Activated B cell treated with CpG ODN at 0.5 μM for 24 hours (primary cell): ENCODE measurements around the gene NLRP12. TPM values are rescaled to one million over a fixed set of nuclear protein-coding genes. Genes with fewer than 3 reads are reported as not detected.

Source experiments
- ATAC-seq: fragments of 200-7000 bp; cut with Tn5 transposase; one replicate; pipeline ENCODE4 v1.10.0; 2021; ENCODE audit warnings: low read depth, mild to moderate bottlenecking, moderate library complexity
- CTCF ChIA-PET: fragments of 350-600 bp; sonication (Branson Sonifier 250); formaldehyde crosslinking; loops from one replicate; lab custom pipeline; 2021; ENCODE audit warnings: antibody characterized with exemption; lab: Charles Lee
- POLR2A ChIA-PET: fragments of 350-600 bp; sonication (Branson Sonifier 250); formaldehyde crosslinking; loops from one replicate; lab custom pipeline; 2021; ENCODE audit warnings: antibody characterized with exemption; lab: Charles Lee
- DNase-seq: peaks from one replicate; pipeline ENCODE4 v3.0.0; 2022
- H3K27ac Mint-ChIP-seq: one replicate; pipeline ENCODE4 v1.8.0; 2020; ENCODE audit warnings: mixed read lengths
- H3K27me3 Mint-ChIP-seq: one replicate; pipeline ENCODE4 v1.8.0; 2021; ENCODE audit warnings: mixed read lengths
- H3K36me3 Mint-ChIP-seq: one replicate; pipeline ENCODE4 v1.8.0; 2021; ENCODE audit warnings: low read depth, mixed read lengths
- H3K4me1 Mint-ChIP-seq: one replicate; pipeline ENCODE4 v1.8.0; 2021; ENCODE audit warnings: mixed read lengths
- H3K4me3 Mint-ChIP-seq: one replicate; pipeline ENCODE4 v1.8.0; 2020; ENCODE audit warnings: mild to moderate bottlenecking, mixed read lengths
- H3K9me3 Mint-ChIP-seq: one replicate; pipeline ENCODE4 v1.8.0; 2020; ENCODE audit warnings: mixed read lengths
- CTCF ChIP-seq: fragments of 200-600 bp; IDR thresholded peaks from one replicate; pipeline ENCODE4 v1.8.0; 2022; ENCODE audit warnings: antibody characterized with exemption, mild to moderate bottlenecking
- intact Hi-C: fragments of 100-400 bp; cut with micrococcal nuclease; formaldehyde crosslinking; loops from one replicate; pipeline ENCODE4 v1.15.1; 2024
- total RNA-seq: library from RNA; stranded (reverse); gene quantifications from 2 replicates; pipeline ENCODE4 v1.2.3, GENCODE V29; 2022

The NLRP12 gene
- total RNA-seq, 1 donor from 2014 or later, result not detected

DNA sequence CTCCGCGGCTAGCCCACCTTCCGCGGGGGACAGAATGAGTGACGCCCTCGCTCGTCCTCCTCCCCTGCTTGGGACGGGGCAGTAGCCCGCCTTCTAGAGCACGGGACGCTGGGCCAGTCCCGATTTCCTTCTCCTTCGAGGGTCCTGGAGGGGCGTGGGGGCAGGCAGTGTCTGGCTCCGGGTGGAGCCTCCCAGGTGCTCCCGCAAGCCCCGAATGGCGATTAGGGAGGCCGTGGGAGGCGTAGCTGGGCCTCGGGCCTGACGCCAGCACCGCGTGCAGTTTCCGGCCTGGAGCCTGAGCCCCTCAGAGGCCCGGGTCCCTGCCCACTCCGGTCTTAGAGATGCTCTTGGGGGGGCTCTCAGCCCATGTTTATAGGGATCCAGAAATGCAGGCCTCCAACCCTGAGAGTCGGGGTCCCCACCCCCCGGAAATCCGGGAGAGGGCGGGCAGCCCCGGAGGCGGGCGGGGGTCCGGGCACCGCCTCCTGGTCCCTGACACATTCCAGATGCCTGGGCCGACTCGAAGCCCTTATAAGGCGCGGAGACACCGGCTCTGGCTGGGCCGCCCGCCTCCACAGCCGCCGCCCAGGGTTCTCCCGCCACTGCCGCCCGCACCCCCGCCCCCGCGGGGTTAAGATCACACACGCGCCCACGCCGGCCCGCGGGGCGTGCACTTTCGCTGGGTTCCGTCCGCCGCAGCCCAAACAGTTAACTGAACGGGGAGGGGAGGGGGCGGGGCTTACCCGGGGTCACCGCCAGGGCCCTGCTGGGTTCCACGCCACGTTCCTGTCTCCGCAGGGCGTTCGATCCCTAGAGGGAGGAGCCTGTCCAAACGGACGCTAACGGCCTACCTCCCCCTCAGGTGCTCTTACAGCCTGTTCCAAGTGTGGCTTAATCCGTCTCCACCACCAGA is 45.0 kb upstream of the NLRP12 start:
- CTCF ChIA-PET, result no interaction called here
- TF ChIP-seq CTCF, result no peak
- ATAC-seq, result peak; percentile 32
- Mint-ChIP-seq H3K9me3 (no peaks in the 10 kb centered on the region), H3K27ac (peak overlapping the region; percentile 85), H3K36me3 (peaks cover 15% of the 10 kb centered on the region), H3K27me3 (no peaks in the 10 kb centered on the region), H3K4me1 (peaks cover 58% of the 10 kb centered on the region), H3K4me3 (peak overlapping the region; percentile 91)
- DNase-seq, result peak; percentile 76
- POLR2A ChIA-PET, result interaction anchor here (1.6 to 2.3 kb wide), 2 partner anchors 10 to 268 kb away, joined by 4 to 10 read pairs; partner anchors contain the start of gene CNOT3
- intact Hi-C loops, result loop anchor here (1.0 to 5.0 kb wide), 5 partner anchors 233 to 1783 kb away; partner anchors contain the start of genes LENG8, NDUFA3, OSCAR and PRPF31

GRCh38 chr19:53868091-53868891 is 44.2 kb upstream of the NLRP12 start:
- intact Hi-C loops, result loop anchor here (5.0 kb wide), 4 partner anchors 234 to 1784 kb away; partner anchors contain the start of genes LENG8, NDUFA3, OSCAR and PRPF31
- no peak for TF ChIP-seq CTCF
- DNase-seq (peak; percentile 50), ATAC-seq (no peak)
- peak overlapping the region; percentile 91 for H3K4me3 Mint-ChIP-seq
- H3K4me1 Mint-ChIP-seq, result peaks cover 49% of the 10 kb centered on the region
- H3K9me3 Mint-ChIP-seq, result no peaks in the 10 kb centered on the region
- peak overlapping the region; percentile 85 for H3K27ac Mint-ChIP-seq
- ChIA-PET POLR2A (interaction anchor here (0.5 to 2.3 kb wide), 8 partner anchors 9 to 1642 kb away, joined by 3 to 10 read pairs (median 4); partner anchors contain the start of genes CNOT3, MBOAT7, PRPF31 and TFPT), CTCF (interaction anchor here (1.0 to 1.2 kb wide), 2 partner anchors 8 to 155 kb away, joined by 3 read pairs; no protein-coding TSS in a partner anchor)
- H3K36me3 Mint-ChIP-seq, result peaks cover 7% of the 10 kb centered on the region
- no peaks in the 10 kb centered on the region for H3K27me3 Mint-ChIP-seq

DNA sequence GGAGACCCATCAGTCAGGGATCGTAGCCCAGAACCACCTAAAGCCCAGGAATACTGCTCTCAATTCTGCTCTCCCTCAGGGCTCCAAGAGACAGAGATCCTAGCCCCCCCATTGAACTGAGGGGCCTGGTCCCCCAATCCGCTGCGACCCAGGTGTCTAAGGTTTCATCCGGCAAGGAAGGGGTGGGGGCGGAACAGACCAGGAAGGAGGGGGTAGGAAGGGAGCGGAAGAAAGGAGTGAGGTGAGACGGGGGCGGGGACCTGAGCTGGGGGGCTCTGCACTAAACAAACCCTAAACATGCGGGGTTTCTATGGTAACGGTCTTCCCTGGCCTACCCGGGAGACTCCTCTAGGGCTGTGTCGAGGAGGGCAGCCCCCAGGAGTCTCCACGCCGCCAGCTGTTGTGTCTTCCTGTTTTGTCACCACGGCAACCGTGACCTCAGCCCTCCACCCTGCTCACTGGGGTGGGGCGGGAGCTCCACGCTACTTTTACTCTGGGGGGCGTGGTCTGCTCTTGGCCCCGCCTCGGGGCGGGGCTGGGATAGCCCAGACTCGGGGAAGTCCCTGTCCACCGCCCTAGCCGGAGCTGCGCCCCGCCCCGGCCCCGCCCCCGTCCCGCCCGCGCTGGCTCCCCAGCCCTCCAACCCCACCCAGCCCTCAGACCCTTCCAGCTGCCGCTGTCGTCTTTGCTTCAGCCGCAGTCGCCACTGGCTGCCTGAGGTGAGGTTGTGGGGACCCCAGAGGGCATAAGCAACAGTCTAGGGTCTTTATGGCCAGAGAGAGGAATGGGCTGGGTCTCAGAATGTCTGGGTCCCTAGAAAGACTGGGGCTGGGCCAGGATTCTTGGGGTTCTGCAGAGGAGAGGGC is 43.3 kb upstream of the NLRP12 start, which contains the start of gene MYADM:
TSS of gene MYADM (plus strand) at position 659 of the 866 bp plus-strand sequence. CDS start 5,647 bp downstream, outside the sequence.
- ATAC-seq, result peak; percentile 65
- ChIA-PET POLR2A (interaction anchor here (0.5 to 2.3 kb wide), 9 partner anchors 10 to 1641 kb away, joined by 3 to 10 read pairs (median 4); partner anchors contain the start of genes CNOT3, MBOAT7, PRPF31 and TFPT), CTCF (interaction anchor here (1.0 to 1.2 kb wide), 2 partner anchors 9 to 156 kb away, joined by 3 read pairs; no protein-coding TSS in a partner anchor)
- H3K27ac Mint-ChIP-seq, result peak within 1 kb of the TSS; percentile 93
- H3K27me3 Mint-ChIP-seq, result no peaks in the 10 kb centered on the region
- intact Hi-C loops, result loop anchor here (1.0 to 5.0 kb wide), 8 partner anchors 12 to 1785 kb away; partner anchors contain the start of genes CNOT3, LENG8, NDUFA3 and OSCAR
- H3K4me1 Mint-ChIP-seq, result peaks cover 44% of the 10 kb centered on the region
- H3K4me3 Mint-ChIP-seq, result peak within 1 kb of the TSS; percentile 91
- TF ChIP-seq CTCF, result no peak
- DNase-seq, result peak; percentile 99
- H3K9me3 Mint-ChIP-seq, result no peaks in the 10 kb centered on the region
- H3K36me3 Mint-ChIP-seq, result peaks cover 2% of the 10 kb centered on the region

DNA sequence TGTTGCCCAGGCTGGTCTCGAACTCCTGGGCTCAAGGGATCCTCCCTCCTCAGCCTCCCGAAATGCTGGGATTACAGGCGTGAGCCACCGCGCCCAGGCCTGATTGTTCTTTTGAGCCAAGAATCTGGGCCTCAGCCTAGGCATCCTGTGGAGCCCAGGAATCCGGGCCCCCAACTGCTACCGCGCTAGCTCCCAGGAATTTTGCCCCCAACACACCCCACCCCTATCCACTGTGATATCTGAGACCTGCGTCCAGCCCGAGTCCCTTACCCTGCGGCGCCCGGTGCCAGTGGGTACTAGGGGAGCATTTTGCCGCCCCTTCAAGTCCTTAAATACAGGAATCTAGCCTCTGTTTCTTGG is 42.7 kb upstream of the NLRP12 start:
- H3K4me1 Mint-ChIP-seq, result peaks cover 44% of the 10 kb centered on the region
- peaks cover 2% of the 10 kb centered on the region for H3K36me3 Mint-ChIP-seq
- peak overlapping the region; percentile 91 for H3K4me3 Mint-ChIP-seq
- no peak for TF ChIP-seq CTCF
- DNase-seq, result no peak
- H3K27ac Mint-ChIP-seq, result peak overlapping the region; percentile 93
- intact Hi-C loops, result loop anchor here (1.0 to 5.0 kb wide), 8 partner anchors 12 to 1785 kb away; partner anchors contain the start of genes CNOT3, LENG8, NDUFA3 and OSCAR
- ChIA-PET CTCF (interaction anchor here (1.0 to 1.2 kb wide), 3 partner anchors 10 to 157 kb away, joined by 3 read pairs; partner anchors contain the start of gene PRKCG), POLR2A (interaction anchor here (1.0 to 2.3 kb wide), 6 partner anchors 10 to 334 kb away, joined by 4 to 10 read pairs (median 5); partner anchors contain the start of genes MBOAT7, PRPF31 and TFPT)
- no peaks in the 10 kb centered on the region for H3K27me3 Mint-ChIP-seq
- ATAC-seq, result no peak
- H3K9me3 Mint-ChIP-seq, result no peaks in the 10 kb centered on the region
